ENCODE measurements around the gene ATXN7. TPM values are rescaled to one million over a fixed set of nuclear protein-coding genes. Genes with fewer than 3 reads are reported as not detected.

Gene ATXN7
- total RNA-seq, 1 donor from 2014 or later: 12.7 TPM

- no peak for DNase-seq (ENCODE audit: low spot score)
- peak; percentile 27 for ATAC-seq
Measured at GRCh38 chr3:63960048-63960711, 96.5 kb downstream of the ATXN7 start.

- ATAC-seq: peak; percentile 92
- no peak for DNase-seq (ENCODE audit: low spot score)
Measured at GRCh38 chr3:63961891-63962290, 98.2 kb downstream of the ATXN7 start.

GRCh38 chr3:63963496-63963895 is 99.8 kb downstream of the ATXN7 start:
- DNase-seq (ENCODE audit: low spot score) (no peak), ATAC-seq (no peak)

GRCh38 chr3:63964681-63965485 is 101.2 kb downstream of the ATXN7 start:
- DNase-seq (ENCODE audit: low spot score) (no peak), ATAC-seq (no peak)

- ATAC-seq (no peak), DNase-seq (ENCODE audit: low spot score) (no peak)
Measured at GRCh38 chr3:63966007-63966406, 102.3 kb downstream of the ATXN7 start.

GRCh38 chr3:63966871-63967270 is 103.2 kb downstream of the ATXN7 start:
- ATAC-seq (no peak), DNase-seq (ENCODE audit: low spot score) (no peak)

- DNase-seq (ENCODE audit: low spot score) (peak; percentile 80), ATAC-seq (peak; percentile 76)
Measured at GRCh38 chr3:63967675-63968611, 104.3 kb downstream of the ATXN7 start.

- ATAC-seq: peak; percentile 8
- DNase-seq (ENCODE audit: low spot score): no peak
Measured at GRCh38 chr3:63968612-63969350, 105.1 kb downstream of the ATXN7 start.

- no peak for ATAC-seq
- no peak for DNase-seq (ENCODE audit: low spot score)
Measured at GRCh38 chr3:63969876-63970275, 106.2 kb downstream of the ATXN7 start.

GRCh38 chr3:63970631-63971475 is 107.2 kb downstream of the ATXN7 start:
- ATAC-seq (peak; percentile 60), DNase-seq (ENCODE audit: low spot score) (peak; percentile 62)

GRCh38 chr3:63972196-63972595 is 108.5 kb downstream of the ATXN7 start:
- no peak for DNase-seq (ENCODE audit: low spot score)
- no peak for ATAC-seq

- ATAC-seq (peak; percentile 61), DNase-seq (ENCODE audit: low spot score) (peak; percentile 65)
Measured at GRCh38 chr3:63972987-63973386, 109.3 kb downstream of the ATXN7 start.

- DNase-seq (ENCODE audit: low spot score) (no peak), ATAC-seq (no peak)
Measured at GRCh38 chr3:63973406-63973805, 109.7 kb downstream of the ATXN7 start.

GRCh38 chr3:63974451-63974850 is 110.8 kb downstream of the ATXN7 start:
- ATAC-seq (no peak), DNase-seq (ENCODE audit: low spot score) (no peak)

GRCh38 chr3:63975723-63976122 is 112.1 kb downstream of the ATXN7 start:
- ATAC-seq (peak; percentile 64), DNase-seq (ENCODE audit: low spot score) (peak; percentile 71)

- ATAC-seq (no peak), DNase-seq (ENCODE audit: low spot score) (no peak)
Measured at GRCh38 chr3:63976161-63976871, 112.6 kb downstream of the ATXN7 start.

GRCh38 chr3:63976872-63977200 is 113.2 kb downstream of the ATXN7 start:
- no peak for DNase-seq (ENCODE audit: low spot score)
- no peak for ATAC-seq

- DNase-seq (ENCODE audit: low spot score) (no peak), ATAC-seq (no peak)
Measured at GRCh38 chr3:63977893-63978292, 114.2 kb downstream of the ATXN7 start.
